GM12892 (cell line): Measurements from ENCODE around the gene HERC5.

Experiments used
- POLR2A ChIP-seq: IDR thresholded peaks from 2 replicates; pipeline ENCODE4 v1.6.1; 2011; ENCODE audit warnings: low read depth, low read length, control low read depth
- POLR2AphosphoS5 ChIP-seq: IDR thresholded peaks from 2 replicates; pipeline ENCODE4 v1.6.1; 2011; ENCODE audit warnings: low read depth, low read length, control low read depth
- TAF1 ChIP-seq: IDR thresholded peaks from 2 replicates; pipeline ENCODE4 v1.6.1; 2011; ENCODE audit warnings: low read depth, mild to moderate bottlenecking, control low read depth, low read length, borderline replicate concordance

GRCh38 chr4:88489100-88489761 lies 32.3 kb downstream of the HERC5 start:
- TF ChIP-seq POLR2A (no peak), POLR2AphosphoS5 (no peak), TAF1 (no peak)
